ENCODE results near the gene SLC34A2.
"Not testable (repeated sequence)": the region's sequence is repeated elsewhere in the genome, so short reads cannot be mapped to it uniquely, and the experiment has no call there.

The SLC34A2 gene, protein sequence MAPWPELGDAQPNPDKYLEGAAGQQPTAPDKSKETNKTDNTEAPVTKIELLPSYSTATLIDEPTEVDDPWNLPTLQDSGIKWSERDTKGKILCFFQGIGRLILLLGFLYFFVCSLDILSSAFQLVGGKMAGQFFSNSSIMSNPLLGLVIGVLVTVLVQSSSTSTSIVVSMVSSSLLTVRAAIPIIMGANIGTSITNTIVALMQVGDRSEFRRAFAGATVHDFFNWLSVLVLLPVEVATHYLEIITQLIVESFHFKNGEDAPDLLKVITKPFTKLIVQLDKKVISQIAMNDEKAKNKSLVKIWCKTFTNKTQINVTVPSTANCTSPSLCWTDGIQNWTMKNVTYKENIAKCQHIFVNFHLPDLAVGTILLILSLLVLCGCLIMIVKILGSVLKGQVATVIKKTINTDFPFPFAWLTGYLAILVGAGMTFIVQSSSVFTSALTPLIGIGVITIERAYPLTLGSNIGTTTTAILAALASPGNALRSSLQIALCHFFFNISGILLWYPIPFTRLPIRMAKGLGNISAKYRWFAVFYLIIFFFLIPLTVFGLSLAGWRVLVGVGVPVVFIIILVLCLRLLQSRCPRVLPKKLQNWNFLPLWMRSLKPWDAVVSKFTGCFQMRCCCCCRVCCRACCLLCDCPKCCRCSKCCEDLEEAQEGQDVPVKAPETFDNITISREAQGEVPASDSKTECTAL

GRCh38 chr4:25654971-25655963, at the start of gene SLC34A2:
TSS of gene SLC34A2 (plus strand) at chr4:25655851. CDS start at chr4:25662501, 6,650 bp downstream.
- DNase-seq (ENCODE audit: low spot score), result peak; percentile 84

DNA sequence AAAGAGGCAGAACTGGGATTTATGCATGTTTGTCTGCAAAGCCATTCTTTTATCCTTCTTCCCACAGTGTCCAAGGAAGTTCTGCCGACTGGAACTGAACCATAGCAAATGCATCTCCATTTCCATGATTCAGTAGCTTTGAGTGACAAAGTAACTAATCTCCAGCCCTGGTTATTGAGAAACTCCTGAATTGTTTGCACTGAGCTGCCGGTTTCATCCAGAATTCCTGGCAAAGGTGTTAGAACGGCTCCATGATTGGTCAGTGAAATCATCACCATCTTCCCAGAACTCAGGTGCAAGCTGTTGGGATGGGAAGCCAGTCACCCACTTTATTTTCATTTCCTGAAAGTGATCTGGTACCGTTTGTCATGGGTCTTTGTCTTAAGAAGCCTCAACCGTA, 47.0 kb upstream of the SLC34A2 start:
- DNase-seq (ENCODE audit: low spot score), result no peak

DNA sequence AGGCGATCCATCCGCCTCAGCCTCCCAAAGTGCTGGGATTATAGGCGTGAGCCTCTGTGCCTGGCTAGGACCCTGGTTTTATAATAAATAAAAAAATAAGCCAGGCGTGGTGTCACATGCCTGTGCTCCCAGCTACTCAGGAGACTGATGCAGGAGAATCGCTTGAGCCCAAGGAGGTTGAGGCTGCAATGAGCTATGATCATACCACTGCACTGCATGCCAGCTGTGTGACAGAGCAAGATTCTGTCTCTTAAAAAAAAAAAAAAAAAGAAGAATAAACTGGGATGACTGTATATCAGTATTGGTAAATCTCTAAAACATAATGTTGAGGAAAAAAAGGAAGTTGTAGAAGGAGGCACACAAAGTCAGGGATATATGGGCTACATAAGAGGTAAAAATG, 45.7 kb upstream of the SLC34A2 start:
- DNase-seq (ENCODE audit: low spot score), result no peak

DNA sequence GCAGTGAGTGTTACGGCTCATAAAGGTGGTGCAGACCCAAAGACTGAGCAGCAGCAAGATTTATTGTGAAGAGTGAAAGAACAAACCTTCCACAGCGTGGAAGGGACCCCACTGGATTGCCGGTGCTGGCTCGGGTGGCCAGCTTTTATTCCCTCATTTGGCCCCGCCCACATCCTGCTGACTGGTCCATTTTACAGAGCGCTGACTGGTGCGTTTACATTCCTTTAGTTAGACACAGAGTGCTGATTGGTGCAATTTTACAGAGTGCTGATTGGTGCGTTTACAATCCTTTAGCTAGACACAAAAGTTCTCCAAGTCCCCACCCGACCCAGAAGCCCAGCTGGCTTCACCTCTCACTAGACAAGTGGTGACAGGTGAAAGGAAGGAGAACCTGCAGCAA, 42.0 kb upstream of the SLC34A2 start:
- DNase-seq (ENCODE audit: low spot score), result not testable (repeated sequence)

DNA sequence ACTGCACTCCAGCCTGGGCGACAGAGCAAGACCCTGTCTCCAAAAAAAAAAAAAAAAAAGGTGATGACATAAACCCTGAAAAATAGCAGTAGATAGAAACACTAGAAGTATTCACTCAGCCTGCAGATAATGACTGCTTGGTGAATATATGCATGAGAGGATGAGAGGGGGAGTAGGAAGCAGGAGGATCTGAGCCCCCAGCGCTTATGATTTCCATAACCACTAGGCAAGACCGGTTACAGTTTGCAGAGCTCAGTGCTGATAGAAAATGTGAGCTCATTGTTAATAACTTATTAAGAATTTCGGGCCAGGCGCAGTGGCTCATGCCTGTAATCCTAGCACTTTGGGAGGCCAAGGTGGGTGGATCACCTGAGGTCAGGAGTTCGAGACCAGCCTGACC, 40.8 kb upstream of the SLC34A2 start:
- no peak for DNase-seq (ENCODE audit: low spot score)

GRCh38 chr4:25621027-25621930, 34.4 kb upstream of the SLC34A2 start:
- peak; percentile 22 for DNase-seq (ENCODE audit: low spot score)

GRCh38 chr4:25624616-25625015, 31.0 kb upstream of the SLC34A2 start:
- DNase-seq (ENCODE audit: low spot score), result no peak

- DNase-seq (ENCODE audit: low spot score), result no peak
These were observed 27.2 kb upstream of the SLC34A2 start for GRCh38 chr4:25628451-25628850.

DNA sequence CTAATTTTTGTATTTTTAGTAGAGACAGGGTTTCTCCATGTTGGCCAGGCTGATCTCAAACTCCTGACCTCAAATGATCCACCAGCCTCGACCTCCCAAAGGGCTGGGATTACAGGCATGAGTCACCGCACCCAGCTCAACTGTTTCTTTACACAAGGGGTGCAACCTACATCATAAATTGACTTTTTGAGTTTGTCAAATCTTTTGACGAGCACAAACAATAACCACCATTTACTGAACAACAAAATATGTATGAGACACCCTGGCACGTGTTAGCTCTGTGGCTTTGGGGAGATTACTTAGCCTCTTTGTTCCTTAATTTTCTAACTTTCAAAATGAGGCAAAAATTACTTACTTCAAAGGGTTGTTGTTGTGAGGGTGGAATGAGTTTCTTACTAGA, 23.5 kb upstream of the SLC34A2 start:
- no peak for DNase-seq (ENCODE audit: low spot score)

- DNase-seq (ENCODE audit: low spot score), result no peak
These were observed 22.1 kb upstream of the SLC34A2 start for GRCh38 chr4:25633541-25633940.

DNA sequence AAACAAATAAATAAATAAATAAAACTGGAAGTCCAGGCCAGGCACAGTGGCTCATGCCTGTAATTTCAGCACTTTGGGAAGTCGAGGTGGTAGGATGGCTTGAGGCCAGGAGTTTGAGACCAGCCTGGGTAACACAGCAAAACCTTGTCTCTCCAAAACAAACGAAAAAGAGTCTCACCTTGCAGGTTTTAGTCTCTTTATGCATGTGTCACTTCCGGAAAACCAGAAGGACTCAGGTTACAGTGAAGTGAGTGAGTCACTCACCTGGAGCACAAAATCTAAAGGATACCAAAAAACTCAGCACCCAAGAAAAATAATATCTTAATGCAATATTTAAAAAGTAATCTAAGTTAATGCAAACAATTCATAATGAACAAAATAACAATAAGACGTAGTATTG, 20.1 kb upstream of the SLC34A2 start:
- peak; percentile 33 for DNase-seq (ENCODE audit: low spot score)

GRCh38 chr4:25637581-25638220, 17.9 kb upstream of the SLC34A2 start:
- no peak for DNase-seq (ENCODE audit: low spot score)

DNA sequence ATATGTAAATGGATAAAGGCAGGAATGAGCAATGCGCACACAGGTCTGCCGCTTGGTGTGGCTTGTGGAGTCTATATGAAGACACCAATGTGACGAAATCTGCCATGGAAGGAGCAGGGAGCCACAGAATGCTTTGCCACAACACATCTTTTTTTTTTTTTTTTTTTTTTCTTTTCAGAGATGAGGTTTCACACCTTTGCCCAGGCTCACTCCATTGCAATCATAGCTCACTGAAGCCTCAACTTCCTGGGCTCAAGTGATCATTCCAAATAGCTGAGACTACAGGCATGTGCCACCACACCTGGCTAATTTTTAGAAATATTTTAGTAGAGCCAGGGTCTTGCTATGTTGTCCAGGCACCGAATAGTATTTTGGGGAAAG, 17.4 kb upstream of the SLC34A2 start:
- no peak for DNase-seq (ENCODE audit: low spot score)

GRCh38 chr4:25638806-25639205, 16.8 kb upstream of the SLC34A2 start:
- DNase-seq (ENCODE audit: low spot score), result no peak

DNA sequence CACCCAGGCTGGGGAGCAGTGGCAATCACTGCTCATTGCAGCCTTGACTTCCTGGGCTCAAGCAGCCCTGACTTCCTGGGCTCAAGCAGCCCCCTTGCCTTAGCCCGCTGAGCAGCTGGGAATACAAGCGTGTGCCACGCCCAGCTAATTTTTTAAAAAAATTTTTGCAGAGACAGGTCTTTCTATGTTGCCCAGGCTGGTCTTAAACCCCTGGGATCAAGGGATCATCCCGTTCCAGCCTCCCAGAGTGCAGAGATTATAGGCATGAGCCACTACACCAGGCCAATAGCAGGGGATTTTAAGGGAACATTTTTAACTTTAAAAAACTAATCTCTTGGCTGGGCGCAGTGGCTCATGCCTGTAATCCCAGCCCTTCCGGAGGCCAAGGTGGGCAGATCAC, 5.3 kb upstream of the SLC34A2 start:
- no peak for DNase-seq (ENCODE audit: low spot score)

GRCh38 chr4:25651682-25652081, 4.0 kb upstream of the SLC34A2 start:
- DNase-seq (ENCODE audit: low spot score), result no peak

GRCh38 chr4:25654031-25654970, 1.4 kb upstream of the SLC34A2 start:
- no peak for DNase-seq (ENCODE audit: low spot score)

DNA sequence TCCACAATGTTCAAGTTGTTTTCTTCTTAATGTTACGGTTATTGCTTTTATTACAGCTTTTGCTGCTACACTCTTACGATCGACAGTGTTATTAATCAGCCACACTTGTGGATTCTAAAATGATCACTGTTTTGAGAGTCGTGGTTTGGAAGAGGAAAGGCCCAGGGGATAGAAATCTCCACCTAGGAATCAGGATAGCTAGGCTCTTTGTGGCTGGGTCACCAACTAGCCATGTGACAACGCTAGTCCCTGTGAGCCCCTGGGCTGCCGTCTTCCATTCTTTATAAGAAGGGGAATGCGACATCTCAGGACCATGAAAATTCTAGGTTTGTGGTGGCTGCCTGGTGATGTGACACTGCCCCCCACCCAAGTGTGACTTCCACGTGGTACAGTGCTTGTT, 380 bp downstream of the SLC34A2 start:
- DNase-seq (ENCODE audit: low spot score), result no peak

GRCh38 chr4:25658357-25658771, 2.7 kb downstream of the SLC34A2 start:
- no peak for DNase-seq (ENCODE audit: low spot score)

GRCh38 chr4:25658777-25659176, 3.1 kb downstream of the SLC34A2 start:
- DNase-seq (ENCODE audit: low spot score), result no peak

Measured in iPS-NIHi11 (cell line).